Measurements from ENCODE around the gene KANSL2.
A peak's percentile ranks its signal among the peaks of the same experiment; 100 is the strongest.
"Not testable (repeated sequence)": the region's sequence is repeated elsewhere in the genome, so short reads cannot be mapped to it uniquely, and the experiment has no call there.

Gene KANSL2, protein sequence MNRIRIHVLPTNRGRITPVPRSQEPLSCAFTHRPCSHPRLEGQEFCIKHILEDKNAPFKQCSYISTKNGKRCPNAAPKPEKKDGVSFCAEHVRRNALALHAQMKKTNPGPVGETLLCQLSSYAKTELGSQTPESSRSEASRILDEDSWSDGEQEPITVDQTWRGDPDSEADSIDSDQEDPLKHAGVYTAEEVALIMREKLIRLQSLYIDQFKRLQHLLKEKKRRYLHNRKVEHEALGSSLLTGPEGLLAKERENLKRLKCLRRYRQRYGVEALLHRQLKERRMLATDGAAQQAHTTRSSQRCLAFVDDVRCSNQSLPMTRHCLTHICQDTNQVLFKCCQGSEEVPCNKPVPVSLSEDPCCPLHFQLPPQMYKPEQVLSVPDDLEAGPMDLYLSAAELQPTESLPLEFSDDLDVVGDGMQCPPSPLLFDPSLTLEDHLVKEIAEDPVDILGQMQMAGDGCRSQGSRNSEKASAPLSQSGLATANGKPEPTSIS

GRCh38 chr12:48681710-48682532 lies at the start of gene KANSL2:
TSS of gene KANSL2 (minus strand) at chr12:48682238. CDS start at chr12:48681632, 606 bp downstream.
- peak; percentile 99 for DNase-seq

DNA sequence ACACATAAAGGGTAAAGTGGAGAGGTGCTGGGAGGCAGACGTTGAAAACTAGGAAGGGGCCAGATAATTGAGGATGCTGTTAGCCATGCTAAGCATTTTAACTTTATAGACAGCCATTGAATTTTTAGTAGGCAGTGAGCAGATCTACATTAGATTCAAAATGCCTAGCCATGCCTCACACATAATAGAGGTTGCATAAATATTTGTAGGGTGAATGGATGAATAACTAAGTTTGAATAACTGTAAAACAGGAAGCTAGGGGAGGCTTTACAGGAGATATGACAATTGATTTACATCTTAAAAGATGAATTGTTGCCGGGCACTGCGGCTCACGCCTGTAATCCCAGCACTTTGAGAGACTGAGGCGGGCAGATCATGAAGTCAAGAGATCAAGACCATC lies 46.8 kb upstream of the KANSL2 start:
- DNase-seq = no peak

GRCh38 chr12:48720737-48721136 lies 38.7 kb upstream of the KANSL2 start:
- DNase-seq = not testable (repeated sequence)

- not testable (repeated sequence) for DNase-seq
Measured at GRCh38 chr12:48720171-48720570, 38.1 kb upstream of the KANSL2 start.

DNA sequence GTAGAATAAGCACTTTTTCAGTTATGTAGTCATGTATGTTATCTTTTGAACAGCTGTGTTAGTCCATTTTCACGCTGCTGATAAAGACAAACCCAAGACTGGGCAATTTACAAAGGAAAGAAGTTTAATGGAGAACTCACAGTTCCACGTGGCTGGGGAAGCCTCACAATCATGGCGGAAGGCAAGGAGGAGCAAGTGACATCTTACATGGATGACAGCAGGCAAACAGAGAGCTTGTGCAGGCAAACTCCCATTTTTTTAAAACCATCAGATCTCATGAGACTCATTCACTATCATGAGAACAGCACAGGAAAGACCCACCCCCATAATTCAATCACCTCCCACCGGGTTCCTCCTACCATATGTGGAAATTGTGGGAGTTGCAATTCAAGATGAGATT lies 37.0 kb upstream of the KANSL2 start:
- not testable (repeated sequence) for DNase-seq

GRCh38 chr12:48717252-48717695 lies 35.2 kb upstream of the KANSL2 start:
- DNase-seq = no peak

GRCh38 chr12:48716493-48717251 lies 34.6 kb upstream of the KANSL2 start, which contains the start of gene CCNT1:
TSS of gene CCNT1 (minus strand) at chr12:48716707. CDS start at chr12:48716675, 32 bp downstream.
- peak; percentile 100 for DNase-seq

GRCh38 chr12:48716168-48716492 lies 34.1 kb upstream of the KANSL2 start:
- no peak for DNase-seq

DNA sequence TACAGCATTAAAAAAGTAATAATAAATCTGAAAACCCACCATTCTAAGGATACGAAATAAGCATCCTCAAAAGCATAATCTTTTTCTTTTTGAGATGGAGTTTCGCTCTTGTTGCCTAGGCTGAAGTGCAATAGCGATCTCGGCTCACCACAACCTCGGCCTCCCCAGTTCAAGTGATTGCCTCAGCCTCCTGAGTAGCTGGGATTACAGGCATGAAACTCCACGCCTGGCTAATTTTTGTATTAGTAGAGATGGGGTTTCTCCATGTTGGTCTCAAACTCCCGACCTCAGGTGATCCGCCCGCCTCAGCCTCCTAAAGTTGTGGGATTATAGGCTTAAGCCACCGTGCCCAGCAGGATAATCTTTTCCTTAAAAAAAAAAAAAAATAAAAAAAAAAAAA lies 30.2 kb upstream of the KANSL2 start:
- DNase-seq = no peak

DNA sequence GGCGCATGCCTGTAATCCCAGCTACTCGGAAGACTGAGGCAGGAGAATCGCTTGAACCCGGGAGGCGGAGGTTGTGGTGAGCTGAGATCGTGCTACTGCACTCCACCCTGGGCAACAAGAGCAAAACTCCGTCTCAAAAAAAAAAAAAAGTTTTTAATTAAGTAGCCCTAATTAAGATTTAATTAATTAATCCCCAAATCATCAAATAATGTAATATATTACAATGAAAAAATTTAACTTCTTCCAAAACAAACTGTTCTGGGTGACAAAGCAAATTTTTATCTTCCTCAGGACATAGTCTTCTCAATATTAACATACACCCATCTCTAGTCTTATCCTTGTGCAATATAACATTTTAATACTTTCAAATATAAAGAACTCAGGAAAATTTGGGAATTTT lies 16.8 kb upstream of the KANSL2 start:
- not testable (repeated sequence) for DNase-seq

- DNase-seq = no peak
Measured at GRCh38 chr12:48696626-48697025, 14.6 kb upstream of the KANSL2 start.

- DNase-seq = no peak
Measured at GRCh38 chr12:48695859-48696258, 13.8 kb upstream of the KANSL2 start.

- DNase-seq = no peak
Measured at GRCh38 chr12:48694038-48694437, 12.0 kb upstream of the KANSL2 start.

GRCh38 chr12:48693572-48693971 lies 11.5 kb upstream of the KANSL2 start:
- no peak for DNase-seq

DNA sequence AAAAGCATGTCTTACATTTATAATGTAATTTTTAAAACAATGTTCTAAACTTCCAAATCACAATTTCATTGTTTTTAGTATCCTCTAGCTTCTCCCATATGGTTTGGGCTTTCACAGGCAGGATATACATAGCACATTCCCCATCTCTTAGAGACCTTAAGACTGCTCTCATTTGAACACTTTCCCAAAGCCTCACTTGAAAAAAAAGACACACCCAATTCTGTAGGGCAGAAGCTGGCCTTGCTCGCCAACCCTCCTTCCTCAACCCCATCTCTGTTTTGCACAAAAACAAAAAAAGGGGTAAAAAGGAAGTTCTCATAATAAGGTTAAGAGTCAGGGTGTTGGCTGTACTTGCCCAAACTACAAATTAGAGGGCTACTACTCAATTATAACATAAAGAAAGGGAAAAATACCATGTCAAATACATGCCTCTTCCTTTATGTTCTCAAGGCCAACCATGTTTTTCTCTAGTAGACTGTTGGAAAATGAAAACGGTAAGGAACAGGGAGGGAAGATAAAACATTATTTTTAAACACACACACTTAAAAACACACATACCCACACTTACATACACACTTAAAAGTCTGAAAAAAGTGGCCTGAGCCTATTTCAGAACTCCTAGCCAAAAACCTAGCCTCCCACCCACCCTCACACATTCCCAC lies 9.9 kb upstream of the KANSL2 start:
- DNase-seq = no peak

DNA sequence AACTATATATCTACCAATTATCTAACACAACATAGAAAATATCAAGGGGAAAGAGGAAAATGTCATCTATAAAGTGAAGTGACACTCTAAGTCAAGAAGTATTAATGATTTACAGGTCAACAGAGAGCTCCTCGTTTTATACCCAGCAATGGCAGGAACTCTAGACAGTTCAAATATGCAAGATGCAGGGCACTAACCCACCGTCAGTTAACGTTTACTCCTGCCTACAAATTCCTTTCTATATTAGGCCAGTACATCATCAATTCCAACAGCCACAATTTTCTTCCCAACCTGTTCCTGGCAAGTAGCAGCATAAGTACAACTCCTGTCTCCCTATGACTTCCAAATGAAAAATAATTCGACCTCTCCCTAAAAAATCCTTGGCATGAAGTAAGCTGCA lies 9.0 kb upstream of the KANSL2 start:
- no peak for DNase-seq

- DNase-seq = no peak
Measured at GRCh38 chr12:48690436-48690835, 8.4 kb upstream of the KANSL2 start.

DNA sequence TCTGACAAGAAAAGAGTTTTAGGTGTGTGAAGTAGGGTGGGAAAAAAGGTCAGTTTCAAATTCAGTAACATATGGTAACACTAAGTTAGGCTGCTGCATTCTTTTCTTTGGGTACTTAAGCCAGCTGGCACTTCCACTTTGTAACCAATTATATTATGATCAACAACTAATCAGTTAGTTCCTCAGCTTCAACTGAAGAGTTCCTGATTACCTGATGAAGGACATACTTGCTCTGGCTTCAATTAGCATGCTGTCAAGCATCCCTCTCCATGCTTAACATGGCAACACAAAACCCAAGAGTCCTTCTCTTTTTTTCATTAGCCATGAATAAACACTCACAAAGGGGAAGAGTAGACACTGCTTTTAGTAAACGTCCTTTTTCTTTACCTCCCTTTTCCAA lies 6.8 kb upstream of the KANSL2 start:
- no peak for DNase-seq

DNA sequence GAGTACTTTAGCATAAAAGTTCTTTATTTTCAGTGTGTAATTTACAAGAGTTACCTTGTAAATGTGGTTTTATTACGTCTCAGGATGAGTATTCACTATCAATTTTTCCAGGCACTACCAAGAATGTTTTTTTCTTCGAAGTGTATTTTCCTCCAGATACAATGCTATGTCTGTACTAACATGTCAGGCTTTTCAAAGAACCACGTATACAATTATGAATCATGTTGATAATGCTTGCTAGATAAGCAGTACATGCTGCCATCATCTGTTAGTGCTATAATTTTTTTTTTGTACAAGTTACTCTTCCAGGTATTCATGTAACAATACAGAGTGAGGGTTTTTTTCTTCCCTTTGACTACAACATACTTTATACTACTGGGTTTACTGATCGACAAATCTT lies 5.6 kb upstream of the KANSL2 start:
- DNase-seq = no peak

- DNase-seq = no peak
Measured at GRCh38 chr12:48686615-48687334, 4.7 kb upstream of the KANSL2 start.

DNA sequence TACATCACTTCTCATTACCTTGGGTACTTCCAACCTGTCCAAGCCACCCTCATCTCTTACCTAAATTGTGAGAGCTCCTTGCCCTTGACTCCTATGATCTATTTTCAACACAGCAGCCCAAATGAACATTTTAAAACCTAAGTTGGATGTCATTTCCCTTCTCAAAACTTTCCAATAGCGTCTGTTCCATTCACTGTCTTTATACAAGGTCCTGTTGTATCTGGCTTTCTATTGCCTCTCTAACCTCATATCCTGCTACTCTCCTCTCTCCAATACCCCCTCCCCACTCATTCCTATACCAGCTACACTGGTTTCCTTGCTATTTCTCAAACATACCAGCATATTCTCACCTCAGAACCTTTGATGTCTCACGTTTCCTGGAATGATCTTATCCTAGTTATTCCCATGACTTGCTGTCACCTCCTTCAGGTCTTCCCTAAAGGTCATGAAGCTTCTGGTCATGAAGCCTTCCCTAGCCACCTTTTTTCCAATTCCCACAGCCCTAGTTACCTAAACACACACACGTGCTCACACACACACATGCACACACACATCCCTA lies 4.1 kb upstream of the KANSL2 start:
- DNase-seq = no peak

Measured in activated CD4-positive, alpha-beta T cell treated with anti-CD3 and anti-CD28 coated beads for 48 hours (primary cell).